Left lobe of liver (tissue), 2 donors: ENCODE measurements around the gene CSK. TPM values are rescaled to one million over a fixed set of nuclear protein-coding genes. Genes with fewer than 3 reads are reported as not detected.

ENCODE experiments used
- ATAC-seq: fragments of 200-7000 bp; cut with Tn5 transposase; one replicate; pipeline ENCODE4 v1.9.1; 2020; ENCODE audit warnings: mild to moderate bottlenecking, moderate library complexity
- DNase-seq: peaks from one replicate; pipeline ENCODE4 v3.0.0-alpha.2; 2020; ENCODE audit warnings: low spot score
- total RNA-seq: library from RNA; stranded (reverse); gene quantifications from one replicate; pipeline ENCODE4 v1.2.1, GENCODE V29; 2021
- donor health status: DM: no; HTN: no; CAD: no; lungs with moderate emphysema.
- donor health status: DM: no; HTN: yes; CAD: no.

Gene CSK
- total RNA-seq, 1 donor from 2014 or later: 32.7 TPM

GRCh38 chr15:74822233-74822632 is 40.4 kb downstream of the CSK start:
- DNase-seq: no peak
- ATAC-seq: no peak

GRCh38 chr15:74823324-74823723 is 41.4 kb downstream of the CSK start:
- DNase-seq (no peak), ATAC-seq (no peak)

- no peak for ATAC-seq
These were observed 43.1 kb downstream of the CSK start for GRCh38 chr15:74824976-74825375.

GRCh38 chr15:74825866-74826265 is 44.0 kb downstream of the CSK start:
- DNase-seq (no peak), ATAC-seq (no peak)

More at GRCh38 chr15:74824976-74825375, 43.1 kb downstream of the CSK start:
- DNase-seq: no peak

GRCh38 chr15:74826364-74826819 is 44.5 kb downstream of the CSK start, which contains the start of gene CPLX3:
CPLX3 (plus strand) TSS chr15:74826627; CDS start chr15:74826704, 77 bp downstream.
- ATAC-seq (peak; percentile 86), DNase-seq (no peak)

- ATAC-seq (no peak), DNase-seq (no peak)
These were observed 45.0 kb downstream of the CSK start for GRCh38 chr15:74826921-74827320.

- no peak for ATAC-seq
- no peak for DNase-seq
These were observed 45.7 kb downstream of the CSK start for GRCh38 chr15:74827614-74828013.

- DNase-seq: no peak
- no peak for ATAC-seq
These were observed 47.0 kb downstream of the CSK start for GRCh38 chr15:74828835-74829234.

- DNase-seq: no peak
These were observed 47.6 kb downstream of the CSK start for GRCh38 chr15:74829486-74829885.

GRCh38 chr15:74829991-74830390 is 48.1 kb downstream of the CSK start:
- no peak for ATAC-seq
- no peak for DNase-seq

More at GRCh38 chr15:74829486-74829885, 47.6 kb downstream of the CSK start:
- no peak for ATAC-seq

- no peak for DNase-seq
- ATAC-seq: peak; percentile 25
These were observed 49.0 kb downstream of the CSK start for GRCh38 chr15:74830868-74831267.

GRCh38 chr15:74831813-74832495 is 50.1 kb downstream of the CSK start:
- no peak for DNase-seq

GRCh38 chr15:74832826-74833225 is 50.9 kb downstream of the CSK start:
- ATAC-seq (no peak), DNase-seq (no peak)

More at GRCh38 chr15:74831813-74832495, 50.1 kb downstream of the CSK start:
- ATAC-seq: peak; percentile 46

GRCh38 chr15:74833376-74834107 is 51.7 kb downstream of the CSK start:
- DNase-seq (no peak), ATAC-seq (no peak)

GRCh38 chr15:74835312-74835823 is 53.5 kb downstream of the CSK start:
- peak; percentile 75 for ATAC-seq
- DNase-seq: peak; percentile 65

GRCh38 chr15:74836846-74837245 is 55.0 kb downstream of the CSK start:
- DNase-seq (no peak), ATAC-seq (no peak)

- ATAC-seq (no peak), DNase-seq (no peak)
These were observed 55.7 kb downstream of the CSK start for GRCh38 chr15:74837482-74838136.

GRCh38 chr15:74838137-74838516 is 56.2 kb downstream of the CSK start:
- no peak for ATAC-seq
- DNase-seq: no peak

- DNase-seq (no peak), ATAC-seq (no peak)
These were observed 57.1 kb downstream of the CSK start for GRCh38 chr15:74838746-74839525.

GRCh38 chr15:74839526-74840395 is 57.9 kb downstream of the CSK start:
- DNase-seq: no peak
- ATAC-seq: no peak
